ENCODE results near the gene TLR1. TPM values are rescaled to one million over a fixed set of nuclear protein-coding genes. Genes with fewer than 3 reads are reported as not detected.
A peak's percentile ranks its signal among the peaks of the same experiment; 100 is the strongest.

The TLR1 gene
- total and polyA plus RNA-seq, 8 donors = 2.5 to 59.8 (median 4.8) TPM

GRCh38 chr4:38805530-38806145, 1.0 kb upstream of the TLR1 start:
- no peaks in the 10 kb centered on the region for H3K27me3 ChIP-seq
- peaks cover 0 to 12% of the 10 kb centered on the region in 2 donors for H3K36me3 ChIP-seq
- peak overlapping the region in 1 of 2 donors; percentile 49 for H3K4me3 ChIP-seq
- peak overlapping the region; percentile 79 to 96 for H3K27ac ChIP-seq
- no peak for TF ChIP-seq CTCF (IDR thresholded peaks at IDR 0.05)
- intact Hi-C loops (cut with DNase I) = no loop called here
- ATAC-seq (peak; percentile 68), DNase-seq (peak in 1 of 4 donors; percentile 62)
- H3K9me3 ChIP-seq = no peaks in the 10 kb centered on the region
- H3K4me1 ChIP-seq = peaks cover 6 to 46% of the 10 kb centered on the region in 2 donors

- DNase-seq = peak in 1 of 4 donors; percentile 18
- intact Hi-C loops (cut with DNase I) = no loop called here
- TF ChIP-seq CTCF (IDR thresholded peaks at IDR 0.05) = no peak
These were observed 548 bp downstream of the TLR1 start for GRCh38 chr4:38803833-38804653.

DNA sequence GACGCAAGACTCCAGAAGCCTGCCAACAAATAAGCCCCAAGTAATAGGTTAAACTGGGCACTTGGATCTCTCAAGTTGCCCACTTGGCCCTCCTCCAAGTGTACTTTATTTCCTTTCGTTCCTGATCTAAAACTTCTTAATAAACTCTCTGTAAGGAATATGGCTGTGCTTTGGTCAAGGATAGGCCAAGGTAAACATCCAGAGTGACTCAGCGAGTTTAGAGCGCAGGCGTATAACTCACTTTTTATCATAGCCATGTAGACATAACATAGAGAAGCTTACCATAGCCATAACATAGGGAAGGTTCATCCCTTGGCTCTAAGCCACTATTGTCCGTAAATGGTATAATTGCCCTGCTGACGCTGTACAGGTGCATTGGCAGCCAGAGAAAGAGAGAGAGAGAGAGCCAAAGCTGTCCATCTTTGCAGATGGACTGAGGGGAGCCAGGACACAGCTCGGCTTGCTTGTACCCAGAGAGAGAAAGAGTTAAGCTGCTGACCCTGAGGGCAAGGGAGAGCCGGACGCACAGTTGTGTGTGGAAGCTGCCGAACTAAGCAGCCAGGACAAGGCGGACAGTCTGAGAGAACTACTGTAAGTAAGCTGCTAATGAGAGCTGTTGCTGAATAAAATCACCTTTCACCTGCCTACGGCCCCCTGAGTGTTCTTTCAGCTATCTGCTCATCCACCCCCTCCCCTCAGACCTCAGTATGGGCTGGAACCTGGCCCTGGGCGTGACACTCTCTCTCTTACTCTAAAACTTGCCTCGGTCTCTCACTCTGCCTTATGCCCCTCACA, 1.8 kb downstream of the TLR1 start:
- TF ChIP-seq CTCF (IDR thresholded peaks at IDR 0.05) = no peak
- peaks cover 6 to 53% of the 10 kb centered on the region in 2 donors for H3K4me1 ChIP-seq
- H3K9me3 ChIP-seq = no peaks in the 10 kb centered on the region
- intact Hi-C loops (cut with DNase I) = no loop called here
- H3K27ac ChIP-seq = peak overlapping the region in 1 of 2 donors; percentile 96
- DNase-seq = no peak
- peaks cover 0 to 41% of the 10 kb centered on the region in 2 donors for H3K36me3 ChIP-seq
- no peaks in the 10 kb centered on the region for H3K27me3 ChIP-seq
- peak overlapping the region in 1 of 2 donors; percentile 49 for H3K4me3 ChIP-seq
- no peak for ATAC-seq

More at GRCh38 chr4:38803833-38804653, 548 bp downstream of the TLR1 start:
- ATAC-seq = peak; percentile 59
- Histone ChIP-seq H3K27me3 (no peaks in the 10 kb centered on the region), H3K27ac (peak overlapping the region; percentile 79 to 96), H3K4me1 (peaks cover 6 to 52% of the 10 kb centered on the region in 2 donors), H3K9me3 (no peaks in the 10 kb centered on the region), H3K36me3 (peaks cover 0 to 28% of the 10 kb centered on the region in 2 donors), H3K4me3 (peak overlapping the region; percentile 13 to 49)

DNA sequence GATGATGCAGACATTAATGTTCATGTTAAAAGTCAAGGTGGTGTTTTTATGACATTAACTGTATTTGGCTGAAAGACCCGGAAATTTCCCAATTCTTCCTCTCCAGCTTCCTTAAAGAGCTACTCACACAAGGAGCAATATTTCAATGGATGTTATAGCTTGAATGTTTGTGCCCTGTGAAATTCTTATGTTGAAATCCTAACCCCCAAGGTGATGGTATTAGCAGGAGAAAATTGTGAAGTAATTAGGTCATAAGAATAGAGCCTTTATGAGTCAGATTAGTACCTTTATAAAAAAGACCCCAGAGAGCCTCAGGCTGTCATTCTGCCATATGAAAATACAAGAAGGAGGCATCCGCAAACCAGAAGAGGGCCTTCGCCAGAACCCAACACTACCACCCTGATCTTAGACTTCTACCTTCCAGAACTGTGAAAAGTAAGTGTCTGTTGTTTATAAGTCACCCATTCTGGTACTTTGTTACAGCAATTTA, 3.6 kb downstream of the TLR1 start:
- peak overlapping the region in 1 of 2 donors; percentile 49 for H3K4me3 ChIP-seq
- H3K36me3 ChIP-seq = peaks cover 0 to 55% of the 10 kb centered on the region in 2 donors
- H3K27me3 ChIP-seq = no peaks in the 10 kb centered on the region
- ATAC-seq = no peak
- no peak for TF ChIP-seq CTCF (IDR thresholded peaks at IDR 0.05)
- intact Hi-C loops (cut with DNase I) = no loop called here
- no peak for DNase-seq
- H3K4me1 ChIP-seq = peaks cover 6 to 47% of the 10 kb centered on the region in 2 donors
- H3K27ac ChIP-seq = peak overlapping the region in 1 of 2 donors; percentile 96
- no peaks in the 10 kb centered on the region for H3K9me3 ChIP-seq

Measured in left lung (tissue), 10 donors.